K562 (cell line): ENCODE data around the gene DIMT1. TPM values are rescaled to one million over a fixed set of nuclear protein-coding genes. Genes with fewer than 3 reads are reported as not detected.

Experiments used
- ARNT ChIP-seq, 2 experiments: fragments of 450-650 bp; IDR thresholded peaks; 2 replicates each; pipeline ENCODE4 v1.6.1; 2016; ENCODE audit warnings: mild to moderate bottlenecking in 1 of 2
- BCOR ChIP-seq: fragments of 450-650 bp; IDR thresholded peaks from 2 replicates; pipeline ENCODE4 v1.6.1; 2016
- CXXC5 ChIP-seq: fragments of 250-450 bp; sonication (Bioruptor Pico); IDR thresholded peaks from 2 replicates; pipeline ENCODE4 v1.8.0; 2022; ENCODE audit warnings: inconsistent platforms, mild to moderate bottlenecking, moderate library complexity
- FOXM1 ChIP-seq, 2 experiments: fragments of 450-650 bp in 1 of 2; sonication (generic) in 1 of 2; formaldehyde crosslinking in 1 of 2; IDR thresholded peaks; 2 replicates each; pipeline versions ENCODE4 v1.6.1 to v1.9.0; 2017 to 2022; ENCODE audit warnings: low read depth in 2 of 2, mild to moderate bottlenecking in 2 of 2, missing genetic modification reagents in 1 of 2, moderate library complexity in 1 of 2
- GABPB1 ChIP-seq: sonication (generic); formaldehyde crosslinking; IDR thresholded peaks from 2 replicates; pipeline ENCODE4 v1.8.0; 2022; ENCODE audit warnings: mild to moderate bottlenecking, missing genetic modification reagents
- MIER1 ChIP-seq: fragments of 450-650 bp; IDR thresholded peaks from 2 replicates; pipeline ENCODE4 v1.6.1; 2016; ENCODE audit warnings: antibody characterized with exemption, mild to moderate bottlenecking, low read depth
- OTX1 ChIP-seq: fragments of 450-650 bp; formaldehyde crosslinking; IDR thresholded peaks from 2 replicates; pipeline ENCODE4 v1.4.0; 2022; ENCODE audit warnings: mild to moderate bottlenecking
- POLR2A ChIP-seq: fragments of 450-650 bp; conservative IDR thresholded peaks from 2 replicates; pipeline ENCODE4 v1.6.1; 2016
- RHOXF2B ChIP-seq: fragments of 250-450 bp; sonication (Bioruptor Pico); conservative IDR thresholded peaks from 2 replicates; pipeline ENCODE4 v1.5.1; 2021
- SIRT6 ChIP-seq: IDR thresholded peaks from one replicate; pipeline ENCODE4 v1.6.1; 2012; ENCODE audit warnings: low read depth, mild to moderate bottlenecking, control low read depth, inconsistent platforms, low read length, moderate library complexity
- SMARCC2 ChIP-seq: fragments of 450-650 bp; IDR thresholded peaks from 2 replicates; pipeline ENCODE4 v1.6.1; 2017; ENCODE audit warnings: antibody characterized with exemption, moderate library complexity, mild to moderate bottlenecking, low read depth
- SPI1 ChIP-seq: IDR thresholded peaks from 2 replicates; pipeline ENCODE4 v1.6.1; 2011; ENCODE audit warnings: low read depth, low read length, control low read depth, borderline replicate concordance
- SUPT5H ChIP-seq: fragments of 450-650 bp; IDR thresholded peaks from 2 replicates; pipeline ENCODE4 v1.6.1; 2016
- ZBTB1 ChIP-seq: sonication (generic); formaldehyde crosslinking; IDR thresholded peaks from 2 replicates; pipeline ENCODE4 v1.8.1; 2023; ENCODE audit warnings: missing genetic modification reagents, low read depth, mild to moderate bottlenecking, borderline replicate concordance
- ZEB2 ChIP-seq: fragments of 450-650 bp; IDR thresholded peaks from 2 replicates; pipeline ENCODE4 v1.6.1; 2016
- ZNF134 ChIP-seq: fragments of 250-450 bp; sonication (Bioruptor Pico); conservative IDR thresholded peaks from 2 replicates; pipeline ENCODE4 v1.4.0; 2020
- ZNF436 ChIP-seq: fragments of 250-450, 450-650 bp; sonication (Bioruptor Pico); formaldehyde crosslinking; IDR thresholded peaks from 2 replicates; pipeline ENCODE4 v1.7.0; 2020; ENCODE audit warnings: mild to moderate bottlenecking
- polyA plus RNA-seq, 8 experiments: library from polyadenylated mRNA; depleted of rRNA in 4 of 8; stranded (reverse) in 5 of 8; unstranded in 3 of 8; fragments of >200 nt; fragmentation: Nextera tagmentation in 2 of 8; fragmentation: Illumina TruSeq in 1 of 8; extraction: Ambion mirVana in 2 of 8; extraction: Trizol in 1 of 8; gene quantifications; 2 replicates each; pipeline versions ENCODE4 v1.2.1 to v1.2.3, GENCODE V29; 2011 to 2014; ENCODE audit warnings: inconsistent platforms in 1 of 8, missing spikeins in 1 of 8
- total RNA-seq, 7 experiments: library from RNA; depleted of rRNA in 6 of 7; stranded (reverse); fragments of >200 nt in 6 of 7; fragmentation: Illumina TruSeq in 2 of 7; extraction: Trizol in 2 of 7; gene quantifications; 2 replicates each; pipeline versions ENCODE4 v1.2.1 to v1.2.3, GENCODE V29; 2011 to 2021; ENCODE audit warnings: low replicate concordance in 1 of 7
- TF ChIP-seq, protein P1 (sequence below): fragments of 450-650 bp; IDR thresholded peaks from 2 replicates; pipeline ENCODE4 v1.7.0; 2016; ENCODE audit warnings: borderline replicate concordance
- TF ChIP-seq, protein P2 (sequence below): fragments of 450-650 bp; formaldehyde crosslinking; IDR thresholded peaks from 2 replicates; pipeline ENCODE4 v1.4.0; 2020; ENCODE audit warnings: mild to moderate bottlenecking, moderate library complexity
- TF ChIP-seq, protein P3 (sequence below): fragments of 450-650 bp; formaldehyde crosslinking; IDR thresholded peaks from 2 replicates; pipeline ENCODE4 v1.4.0; 2022; ENCODE audit warnings: missing genetic modification characterization
- TF ChIP-seq, protein P4 (sequence below), 2 experiments: fragments of 450-650 bp; IDR thresholded peaks; 2 replicates each; pipeline ENCODE4 v1.6.1; 2018; ENCODE audit warnings: mild to moderate bottlenecking in 2 of 2, low read depth in 1 of 2; ENCODE audit not compliant: partially characterized antibody in 2 of 2

Gene DIMT1
- total and polyA plus RNA-seq, 9 of the 15 experiments (the other 6 are each of a cell fraction or from before 2014, with no cell fraction given) = 28.9 to 85.3 (median 54.1) TPM

- TF ChIP-seq SIRT6 (no peak), FOXM1 (IDR thresholded peaks at IDR 0.05; ENCODE audit: low read depth) (no peak), FOXM1 (CRISPR knock-in tag; IDR thresholded peaks at IDR 0.05; ENCODE audit: low read depth) (no peak), OTX1 (CRISPR knock-in tag) (peak; percentile 19; the same call in 1 of the 2 replicates), ARNT (IDR thresholded peaks at IDR 0.05) (no peak), ZEB2 (no peak), POLR2A (peak; percentile 96), ZBTB1 (CRISPR knock-in tag) (0 out of 2 replicates have a peak, but pooled peaks have one; percentile 63), ZNF436 (CRISPR knock-in tag) (no peak), SMARCC2 (no peak), MIER1 (no peak), RHOXF2B (CRISPR knock-in tag) (no peak), BCOR (no peak), SPI1 (peak; percentile 69), CXXC5 (CRISPR knock-in tag) (peak; percentile 91), GABPB1 (peak; percentile 82), SUPT5H (peak; percentile 96), ZNF134 (CRISPR knock-in tag) (no peak)
- TF ChIP-seq, protein P1, sequence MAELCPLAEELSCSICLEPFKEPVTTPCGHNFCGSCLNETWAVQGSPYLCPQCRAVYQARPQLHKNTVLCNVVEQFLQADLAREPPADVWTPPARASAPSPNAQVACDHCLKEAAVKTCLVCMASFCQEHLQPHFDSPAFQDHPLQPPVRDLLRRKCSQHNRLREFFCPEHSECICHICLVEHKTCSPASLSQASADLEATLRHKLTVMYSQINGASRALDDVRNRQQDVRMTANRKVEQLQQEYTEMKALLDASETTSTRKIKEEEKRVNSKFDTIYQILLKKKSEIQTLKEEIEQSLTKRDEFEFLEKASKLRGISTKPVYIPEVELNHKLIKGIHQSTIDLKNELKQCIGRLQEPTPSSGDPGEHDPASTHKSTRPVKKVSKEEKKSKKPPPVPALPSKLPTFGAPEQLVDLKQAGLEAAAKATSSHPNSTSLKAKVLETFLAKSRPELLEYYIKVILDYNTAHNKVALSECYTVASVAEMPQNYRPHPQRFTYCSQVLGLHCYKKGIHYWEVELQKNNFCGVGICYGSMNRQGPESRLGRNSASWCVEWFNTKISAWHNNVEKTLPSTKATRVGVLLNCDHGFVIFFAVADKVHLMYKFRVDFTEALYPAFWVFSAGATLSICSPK = no peak
- TF ChIP-seq, protein P2, sequence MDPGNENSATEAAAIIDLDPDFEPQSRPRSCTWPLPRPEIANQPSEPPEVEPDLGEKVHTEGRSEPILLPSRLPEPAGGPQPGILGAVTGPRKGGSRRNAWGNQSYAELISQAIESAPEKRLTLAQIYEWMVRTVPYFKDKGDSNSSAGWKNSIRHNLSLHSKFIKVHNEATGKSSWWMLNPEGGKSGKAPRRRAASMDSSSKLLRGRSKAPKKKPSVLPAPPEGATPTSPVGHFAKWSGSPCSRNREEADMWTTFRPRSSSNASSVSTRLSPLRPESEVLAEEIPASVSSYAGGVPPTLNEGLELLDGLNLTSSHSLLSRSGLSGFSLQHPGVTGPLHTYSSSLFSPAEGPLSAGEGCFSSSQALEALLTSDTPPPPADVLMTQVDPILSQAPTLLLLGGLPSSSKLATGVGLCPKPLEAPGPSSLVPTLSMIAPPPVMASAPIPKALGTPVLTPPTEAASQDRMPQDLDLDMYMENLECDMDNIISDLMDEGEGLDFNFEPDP (CRISPR knock-in tag) = no peak
- TF ChIP-seq, protein P3, sequence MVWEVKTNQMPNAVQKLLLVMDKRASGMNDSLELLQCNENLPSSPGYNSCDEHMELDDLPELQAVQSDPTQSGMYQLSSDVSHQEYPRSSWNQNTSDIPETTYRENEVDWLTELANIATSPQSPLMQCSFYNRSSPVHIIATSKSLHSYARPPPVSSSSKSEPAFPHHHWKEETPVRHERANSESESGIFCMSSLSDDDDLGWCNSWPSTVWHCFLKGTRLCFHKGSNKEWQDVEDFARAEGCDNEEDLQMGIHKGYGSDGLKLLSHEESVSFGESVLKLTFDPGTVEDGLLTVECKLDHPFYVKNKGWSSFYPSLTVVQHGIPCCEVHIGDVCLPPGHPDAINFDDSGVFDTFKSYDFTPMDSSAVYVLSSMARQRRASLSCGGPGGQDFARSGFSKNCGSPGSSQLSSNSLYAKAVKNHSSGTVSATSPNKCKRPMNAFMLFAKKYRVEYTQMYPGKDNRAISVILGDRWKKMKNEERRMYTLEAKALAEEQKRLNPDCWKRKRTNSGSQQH (CRISPR knock-in tag) = no peak
- TF ChIP-seq, protein P4, sequence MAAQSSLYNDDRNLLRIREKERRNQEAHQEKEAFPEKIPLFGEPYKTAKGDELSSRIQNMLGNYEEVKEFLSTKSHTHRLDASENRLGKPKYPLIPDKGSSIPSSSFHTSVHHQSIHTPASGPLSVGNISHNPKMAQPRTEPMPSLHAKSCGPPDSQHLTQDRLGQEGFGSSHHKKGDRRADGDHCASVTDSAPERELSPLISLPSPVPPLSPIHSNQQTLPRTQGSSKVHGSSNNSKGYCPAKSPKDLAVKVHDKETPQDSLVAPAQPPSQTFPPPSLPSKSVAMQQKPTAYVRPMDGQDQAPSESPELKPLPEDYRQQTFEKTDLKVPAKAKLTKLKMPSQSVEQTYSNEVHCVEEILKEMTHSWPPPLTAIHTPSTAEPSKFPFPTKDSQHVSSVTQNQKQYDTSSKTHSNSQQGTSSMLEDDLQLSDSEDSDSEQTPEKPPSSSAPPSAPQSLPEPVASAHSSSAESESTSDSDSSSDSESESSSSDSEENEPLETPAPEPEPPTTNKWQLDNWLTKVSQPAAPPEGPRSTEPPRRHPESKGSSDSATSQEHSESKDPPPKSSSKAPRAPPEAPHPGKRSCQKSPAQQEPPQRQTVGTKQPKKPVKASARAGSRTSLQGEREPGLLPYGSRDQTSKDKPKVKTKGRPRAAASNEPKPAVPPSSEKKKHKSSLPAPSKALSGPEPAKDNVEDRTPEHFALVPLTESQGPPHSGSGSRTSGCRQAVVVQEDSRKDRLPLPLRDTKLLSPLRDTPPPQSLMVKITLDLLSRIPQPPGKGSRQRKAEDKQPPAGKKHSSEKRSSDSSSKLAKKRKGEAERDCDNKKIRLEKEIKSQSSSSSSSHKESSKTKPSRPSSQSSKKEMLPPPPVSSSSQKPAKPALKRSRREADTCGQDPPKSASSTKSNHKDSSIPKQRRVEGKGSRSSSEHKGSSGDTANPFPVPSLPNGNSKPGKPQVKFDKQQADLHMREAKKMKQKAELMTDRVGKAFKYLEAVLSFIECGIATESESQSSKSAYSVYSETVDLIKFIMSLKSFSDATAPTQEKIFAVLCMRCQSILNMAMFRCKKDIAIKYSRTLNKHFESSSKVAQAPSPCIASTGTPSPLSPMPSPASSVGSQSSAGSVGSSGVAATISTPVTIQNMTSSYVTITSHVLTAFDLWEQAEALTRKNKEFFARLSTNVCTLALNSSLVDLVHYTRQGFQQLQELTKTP (IDR thresholded peaks at IDR 0.05; ENCODE audit: low read depth in 1 of 2, partially characterized antibody in 2 of 2) = peak; percentile 64 to 94
These were observed at the start of gene DIMT1 (continued) for GRCh38 chr5:62403411-62404250.
